ENCODE measurements around the gene ZBTB8A. TPM values are rescaled to one million over a fixed set of nuclear protein-coding genes. Genes with fewer than 3 reads are reported as not detected.

ZBTB8A gene
- total RNA-seq, 1 donor from 2014 or later, result 0.11 TPM

DNA sequence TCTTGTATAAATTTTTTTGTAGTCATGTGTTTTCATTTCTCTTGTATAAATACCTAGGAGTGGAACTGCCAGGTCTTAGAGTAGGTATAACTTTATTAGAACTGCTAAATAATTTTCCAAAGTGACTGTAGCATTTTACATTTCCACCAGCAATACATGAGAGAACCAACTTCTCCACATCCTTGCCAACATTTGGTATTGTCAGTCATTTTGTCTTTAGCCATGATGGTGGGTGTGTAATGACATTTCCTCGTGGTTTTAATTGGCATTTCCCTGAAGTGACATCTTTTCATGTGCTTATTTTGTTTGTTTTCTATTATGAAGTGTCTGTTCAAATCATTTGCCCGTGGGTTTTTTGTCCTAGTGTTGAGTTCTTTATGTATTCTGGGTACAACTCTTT lies 29.7 kb downstream of the ZBTB8A start:
- DNase-seq (no peak), ATAC-seq (ENCODE audit: low read depth) (no peak)
- Mint-ChIP-seq H3K27me3 (no peaks in the 10 kb centered on the region), H3K9me3 (no peaks in the 10 kb centered on the region), H3K4me1 (no peaks in the 10 kb centered on the region), H3K36me3 (ENCODE audit: low read depth) (no peaks in the 10 kb centered on the region), H3K27ac (no peak overlapping the region), H3K4me3 (no peak overlapping the region)
- CTCF ChIA-PET, result no interaction called here
- POLR2A ChIA-PET, result no interaction called here
- intact Hi-C loops (cut with micrococcal nuclease), result no loop called here
- TF ChIP-seq, protein P1, sequence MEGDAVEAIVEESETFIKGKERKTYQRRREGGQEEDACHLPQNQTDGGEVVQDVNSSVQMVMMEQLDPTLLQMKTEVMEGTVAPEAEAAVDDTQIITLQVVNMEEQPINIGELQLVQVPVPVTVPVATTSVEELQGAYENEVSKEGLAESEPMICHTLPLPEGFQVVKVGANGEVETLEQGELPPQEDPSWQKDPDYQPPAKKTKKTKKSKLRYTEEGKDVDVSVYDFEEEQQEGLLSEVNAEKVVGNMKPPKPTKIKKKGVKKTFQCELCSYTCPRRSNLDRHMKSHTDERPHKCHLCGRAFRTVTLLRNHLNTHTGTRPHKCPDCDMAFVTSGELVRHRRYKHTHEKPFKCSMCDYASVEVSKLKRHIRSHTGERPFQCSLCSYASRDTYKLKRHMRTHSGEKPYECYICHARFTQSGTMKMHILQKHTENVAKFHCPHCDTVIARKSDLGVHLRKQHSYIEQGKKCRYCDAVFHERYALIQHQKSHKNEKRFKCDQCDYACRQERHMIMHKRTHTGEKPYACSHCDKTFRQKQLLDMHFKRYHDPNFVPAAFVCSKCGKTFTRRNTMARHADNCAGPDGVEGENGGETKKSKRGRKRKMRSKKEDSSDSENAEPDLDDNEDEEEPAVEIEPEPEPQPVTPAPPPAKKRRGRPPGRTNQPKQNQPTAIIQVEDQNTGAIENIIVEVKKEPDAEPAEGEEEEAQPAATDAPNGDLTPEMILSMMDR (IDR thresholded peaks at IDR 0.05), result no peak

DNA sequence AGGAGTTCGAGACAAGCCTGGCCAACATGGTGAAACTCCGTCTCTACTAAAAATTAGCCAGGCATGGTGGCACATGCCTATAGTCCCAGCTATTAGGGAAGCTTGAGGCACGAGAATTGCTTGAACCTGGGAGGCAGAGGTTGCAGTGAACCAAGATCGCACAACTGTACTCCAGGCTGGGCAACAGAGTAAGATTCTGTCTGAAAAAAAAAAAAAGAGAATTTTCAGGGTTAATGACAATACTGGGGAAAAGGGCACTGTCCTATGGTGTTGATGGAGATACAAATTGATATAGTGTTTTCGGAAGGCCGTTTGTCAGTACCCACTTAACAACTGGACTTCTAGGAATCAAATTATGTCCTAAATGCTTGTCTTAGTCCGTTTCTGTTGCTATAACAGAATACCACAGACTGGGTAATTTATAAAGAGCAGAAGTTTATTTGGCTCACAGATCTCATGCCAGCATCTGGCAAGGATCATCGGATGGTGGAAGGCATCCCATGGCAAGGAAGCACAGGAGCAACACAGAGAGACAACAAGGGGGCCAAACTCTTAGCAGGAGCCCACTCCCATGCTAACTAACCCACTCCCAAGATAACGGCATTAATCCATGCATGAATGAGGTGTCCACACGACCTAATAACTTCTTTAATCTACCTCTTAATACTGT lies 41.3 kb downstream of the ZBTB8A start:
- Mint-ChIP-seq H3K4me1 (no peaks in the 10 kb centered on the region), H3K4me3 (no peak overlapping the region), H3K27me3 (no peaks in the 10 kb centered on the region), H3K27ac (no peak overlapping the region), H3K36me3 (ENCODE audit: low read depth) (no peaks in the 10 kb centered on the region), H3K9me3 (no peaks in the 10 kb centered on the region)
- ChIA-PET CTCF (no interaction called here), POLR2A (no interaction called here)
- TF ChIP-seq, protein P1 (IDR thresholded peaks at IDR 0.05), result no peak
- intact Hi-C loops (cut with micrococcal nuclease), result no loop called here
- ATAC-seq (ENCODE audit: low read depth) (no peak), DNase-seq (no peak)

DNA sequence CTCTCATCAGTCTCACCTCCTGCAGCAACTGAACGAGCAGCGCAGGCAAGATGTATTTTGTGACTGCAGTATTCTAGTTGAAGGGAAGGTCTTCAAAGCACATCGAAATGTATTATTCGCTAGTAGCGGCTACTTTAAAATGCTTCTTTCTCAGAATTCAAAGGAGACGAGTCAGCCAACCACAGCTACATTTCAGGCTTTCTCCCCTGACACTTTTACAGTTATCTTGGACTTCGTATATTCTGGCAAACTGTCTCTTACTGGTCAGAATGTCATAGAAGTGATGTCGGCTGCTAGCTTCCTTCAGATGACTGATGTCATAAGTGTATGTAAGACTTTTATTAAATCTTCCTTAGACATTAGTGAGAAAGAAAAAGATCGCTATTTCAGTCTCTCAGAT lies 53.7 kb downstream of the ZBTB8A start:
- Mint-ChIP-seq H3K9me3 (no peaks in the 10 kb centered on the region), H3K4me3 (no peak overlapping the region), H3K27ac (no peak overlapping the region), H3K4me1 (no peaks in the 10 kb centered on the region), H3K36me3 (ENCODE audit: low read depth) (no peaks in the 10 kb centered on the region), H3K27me3 (no peaks in the 10 kb centered on the region)
- ATAC-seq (ENCODE audit: low read depth), result no peak
- ChIA-PET CTCF (no interaction called here), POLR2A (no interaction called here)
- no peak for DNase-seq
- intact Hi-C loops (cut with micrococcal nuclease), result no loop called here
- TF ChIP-seq, protein P1 (IDR thresholded peaks at IDR 0.05), result no peak

DNA sequence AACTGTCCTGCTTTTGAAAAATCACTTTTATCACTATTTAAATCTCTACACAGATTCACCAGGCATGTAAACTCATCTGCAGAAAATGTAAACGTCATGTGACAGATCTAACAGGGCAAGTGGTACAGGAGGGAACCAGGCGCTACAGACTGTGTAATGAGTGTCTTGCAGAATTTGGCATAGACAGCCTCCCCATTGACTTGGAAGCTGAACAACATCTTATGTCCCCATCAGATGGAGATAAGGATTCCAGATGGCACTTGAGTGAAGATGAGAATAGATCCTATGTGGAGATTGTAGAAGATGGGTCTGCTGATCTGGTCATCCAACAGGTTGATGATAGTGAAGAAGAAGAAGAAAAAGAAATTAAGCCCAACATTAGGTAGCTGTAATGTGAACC lies 60.8 kb downstream of the ZBTB8A start:
- intact Hi-C loops (cut with micrococcal nuclease), result no loop called here
- H3K4me3 Mint-ChIP-seq, result no peak overlapping the region
- H3K4me1 Mint-ChIP-seq, result no peaks in the 10 kb centered on the region
- TF ChIP-seq, protein P1 (IDR thresholded peaks at IDR 0.05), result no peak
- H3K9me3 Mint-ChIP-seq, result no peaks in the 10 kb centered on the region
- no peak overlapping the region for H3K27ac Mint-ChIP-seq
- no peak for DNase-seq
- ChIA-PET CTCF (no interaction called here), POLR2A (no interaction called here)
- no peaks in the 10 kb centered on the region for H3K27me3 Mint-ChIP-seq
- ATAC-seq (ENCODE audit: low read depth), result no peak
- no peaks in the 10 kb centered on the region for H3K36me3 Mint-ChIP-seq (ENCODE audit: low read depth)

DNA sequence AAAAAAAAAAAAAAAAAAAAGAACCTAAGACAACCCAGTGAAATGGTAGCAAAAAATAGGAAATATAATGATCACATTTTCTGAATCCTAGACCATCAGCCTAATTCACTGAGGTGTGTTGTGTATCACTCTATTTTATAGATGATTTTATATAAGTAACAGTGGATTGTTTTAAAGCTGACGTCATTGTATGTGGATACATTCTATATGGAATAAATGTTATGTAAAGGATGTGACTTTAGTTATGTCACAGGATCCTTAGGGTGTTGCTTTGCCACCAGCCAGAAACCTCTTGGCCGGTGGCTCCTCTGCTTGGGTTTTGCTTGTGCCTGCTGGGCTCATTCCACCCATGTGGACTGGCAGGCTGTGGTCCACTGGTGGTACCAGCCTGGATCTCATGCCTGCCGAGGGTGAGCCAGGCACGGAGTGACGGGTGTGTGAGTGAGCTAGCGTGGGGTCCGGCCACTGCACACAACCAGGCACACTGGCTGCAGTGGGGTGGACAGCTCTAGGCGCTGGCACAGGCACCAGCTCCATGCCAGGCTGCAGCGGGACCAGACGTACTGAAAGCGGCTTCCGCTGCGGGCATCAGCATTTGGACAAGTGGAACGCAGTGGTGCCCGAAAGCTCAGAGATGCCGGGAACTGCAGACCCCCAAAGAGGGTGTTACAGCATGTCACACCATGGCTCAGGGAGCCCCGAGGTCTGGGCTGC lies 66.6 kb downstream of the ZBTB8A start:
- intact Hi-C loops (cut with micrococcal nuclease), result no loop called here
- ChIA-PET POLR2A (no interaction called here), CTCF (interaction anchor here (0.8 kb wide), 1 partner anchor 107 kb away, joined by 3 read pairs; no protein-coding TSS in a partner anchor)
- Mint-ChIP-seq H3K9me3 (no peaks in the 10 kb centered on the region), H3K4me1 (no peaks in the 10 kb centered on the region), H3K27me3 (no peaks in the 10 kb centered on the region), H3K4me3 (no peak overlapping the region), H3K27ac (no peak overlapping the region), H3K36me3 (ENCODE audit: low read depth) (no peaks in the 10 kb centered on the region)
- TF ChIP-seq, protein P1 (IDR thresholded peaks at IDR 0.05), result no peak
- no peak for ATAC-seq (ENCODE audit: low read depth)
- DNase-seq, result no peak
